ENCODE measurements around the gene KCNJ6.

The KCNJ6 gene

DNA sequence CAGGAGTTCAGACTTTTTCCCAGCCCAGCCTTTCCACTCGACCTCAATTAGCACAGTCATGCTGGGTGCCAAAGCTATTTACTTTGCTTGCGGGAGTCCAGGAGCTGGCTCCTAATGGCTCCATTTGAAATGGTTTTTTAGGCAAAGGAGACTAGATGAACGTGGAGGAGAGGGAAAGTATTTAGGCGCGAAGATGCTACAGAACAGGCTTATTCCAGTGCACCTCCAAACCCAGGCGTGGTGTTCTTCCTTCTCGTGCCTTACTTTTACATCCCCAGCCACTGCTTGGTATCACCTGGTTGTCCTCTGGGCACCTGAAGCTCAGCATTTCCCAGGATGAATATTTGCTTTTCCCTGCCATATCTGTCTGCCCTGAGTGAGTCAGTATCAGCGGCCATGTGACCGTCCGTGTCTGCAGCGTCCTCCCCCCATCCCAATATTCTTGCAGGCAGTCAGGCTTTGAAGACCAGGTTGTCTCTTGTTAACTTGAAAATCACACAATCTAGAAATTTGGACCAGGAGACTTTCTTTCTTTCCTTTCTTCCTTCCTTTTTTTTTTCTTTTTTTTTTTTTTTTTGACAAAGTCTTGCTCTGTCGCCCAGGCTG lies 351.2 kb downstream of the KCNJ6 start:
- peak in 1 of 2 donors; percentile 9 for DNase-seq (ENCODE audit: low read depth in 2 of 2)
- H3K4me3 ChIP-seq (replicated peaks in 1 of 2; ENCODE audit: low read depth in 2 of 2, low read length in 2 of 2), result no peak overlapping the region

GRCh38 chr21:37564341-37564923 lies 351.8 kb downstream of the KCNJ6 start:
- peak overlapping the region; percentile 53 to 65 for H3K4me3 ChIP-seq (replicated peaks in 1 of 2; ENCODE audit: low read depth in 2 of 2, low read length in 2 of 2)
- peak; percentile 96 to 99 for DNase-seq (ENCODE audit: low read depth in 2 of 2)
- TF ChIP-seq CTCF (IDR thresholded peaks at IDR 0.05; ENCODE audit: low read depth, low read length), result no peak

More for the DNA sequence above, 351.2 kb downstream of the KCNJ6 start:
- TF ChIP-seq CTCF (IDR thresholded peaks at IDR 0.05; ENCODE audit: low read depth, low read length), result no peak

DNA sequence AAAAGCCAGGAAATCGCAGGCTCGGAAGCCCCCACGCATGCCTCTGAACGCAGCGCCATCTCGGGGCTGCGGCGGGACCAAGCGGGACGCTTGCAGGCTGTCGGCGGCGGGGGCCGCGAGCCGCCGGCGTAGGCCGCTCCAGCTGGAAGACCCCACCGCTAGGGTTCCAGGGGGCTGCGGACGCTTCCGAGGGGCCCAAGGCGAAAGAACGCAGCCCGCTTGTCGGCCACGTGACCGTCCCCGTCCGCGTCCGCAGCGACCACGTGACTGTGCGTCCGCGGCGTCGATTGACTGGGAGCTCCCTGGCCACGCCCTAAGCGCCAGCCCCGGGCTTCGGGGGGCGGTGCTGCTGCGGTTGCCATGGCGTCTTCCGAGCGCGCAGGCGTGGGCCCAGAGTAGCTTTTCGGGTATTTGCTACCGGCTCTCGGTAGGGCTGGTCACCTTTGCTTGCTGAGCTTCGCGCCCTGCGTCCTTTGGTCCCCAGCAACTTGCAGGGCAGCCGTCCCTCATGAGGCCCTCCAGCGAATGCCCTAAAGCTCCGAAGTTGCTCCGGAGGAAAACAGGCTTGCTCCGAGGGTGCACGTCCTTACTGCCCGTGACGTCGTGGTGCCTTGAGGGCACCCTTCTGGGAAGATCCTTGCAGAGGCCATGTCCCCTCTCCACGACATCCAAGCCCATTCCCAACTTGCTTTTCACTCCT lies 352.5 kb downstream of the KCNJ6 start:
- peak overlapping the region; percentile 53 to 65 for H3K4me3 ChIP-seq (replicated peaks in 1 of 2; ENCODE audit: low read depth in 2 of 2, low read length in 2 of 2)
- TF ChIP-seq CTCF (IDR thresholded peaks at IDR 0.05; ENCODE audit: low read depth, low read length), result peak; percentile 30
- DNase-seq (ENCODE audit: low read depth in 2 of 2), result peak; percentile 92 to 95

- no peak for TF ChIP-seq CTCF (IDR thresholded peaks at IDR 0.05; ENCODE audit: low read depth, low read length)
- peak overlapping the region; percentile 53 to 65 for H3K4me3 ChIP-seq (replicated peaks in 1 of 2; ENCODE audit: low read depth in 2 of 2, low read length in 2 of 2)
- no peak for DNase-seq (ENCODE audit: low read depth in 2 of 2)
These were observed 353.2 kb downstream of the KCNJ6 start for GRCh38 chr21:37562920-37563640.

DNA sequence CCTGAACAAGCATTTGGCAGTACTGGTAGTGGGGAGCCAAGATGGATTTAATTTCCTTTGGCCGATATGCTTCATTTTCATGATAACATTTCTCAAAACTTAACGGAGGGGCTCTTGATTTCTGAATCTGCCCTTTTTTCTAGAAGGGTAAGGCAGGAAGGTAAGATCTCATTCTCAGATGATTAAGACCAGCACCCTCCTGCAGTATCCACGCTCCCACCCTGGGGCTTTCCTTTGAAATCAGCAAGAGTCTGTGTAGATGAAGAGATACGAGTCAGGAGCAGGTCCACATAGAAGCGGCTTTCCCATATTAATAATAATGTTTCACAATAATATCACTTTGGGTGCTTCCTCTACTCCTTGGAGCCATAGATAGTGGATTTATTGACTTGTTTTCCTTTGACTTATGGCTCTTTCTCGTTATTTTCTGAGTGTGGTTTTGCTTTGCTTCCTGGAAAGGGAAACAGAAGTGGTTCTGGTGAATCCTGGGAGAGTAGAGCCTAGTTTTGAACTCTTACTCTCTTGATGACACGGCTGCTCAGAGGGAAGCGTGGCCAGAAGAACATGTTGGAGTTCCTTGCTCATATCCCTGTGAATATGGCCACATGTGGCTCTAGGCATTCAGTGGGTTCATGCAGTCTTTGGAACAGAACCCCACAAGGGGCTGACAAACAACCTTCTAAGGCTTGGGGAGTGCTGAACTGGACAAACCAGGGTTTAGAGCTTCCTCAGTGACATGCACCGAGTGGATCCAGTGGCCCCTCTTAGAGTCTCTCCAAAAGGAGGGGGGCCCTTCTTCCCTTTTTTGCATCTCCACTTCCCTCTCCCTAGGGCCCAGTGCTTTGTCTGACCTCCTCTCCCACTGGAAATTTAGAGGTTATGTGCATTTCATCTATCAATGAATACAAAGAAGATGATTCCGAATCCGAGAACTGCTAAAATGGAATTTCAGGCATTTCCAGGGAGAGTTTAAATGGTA lies 354.0 kb downstream of the KCNJ6 start:
- no peak overlapping the region for H3K4me3 ChIP-seq (replicated peaks in 1 of 2; ENCODE audit: low read depth in 2 of 2, low read length in 2 of 2)
- no peak for DNase-seq (ENCODE audit: low read depth in 2 of 2)
- TF ChIP-seq CTCF (IDR thresholded peaks at IDR 0.05; ENCODE audit: low read depth, low read length), result no peak

DNA sequence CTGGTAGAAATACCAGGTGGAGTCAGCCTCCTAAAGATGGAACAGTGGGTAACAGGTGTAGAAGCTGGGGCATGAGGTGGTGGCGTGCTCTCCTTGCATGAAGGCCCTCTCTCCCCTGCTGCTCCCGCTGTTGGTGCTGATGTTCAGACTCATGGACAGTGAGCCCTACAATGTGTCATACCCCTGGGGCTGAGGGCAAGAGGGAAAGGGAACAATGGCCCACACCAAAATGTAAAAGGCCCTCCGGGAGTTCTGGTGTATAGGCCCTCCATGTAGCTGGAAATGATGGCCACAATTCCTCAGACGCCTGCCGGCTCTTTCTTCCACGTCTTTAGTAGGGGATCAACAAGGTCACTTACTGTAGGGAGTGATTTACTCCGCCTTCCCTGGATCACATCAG lies 354.8 kb downstream of the KCNJ6 start:
- no peak overlapping the region for H3K4me3 ChIP-seq (replicated peaks in 1 of 2; ENCODE audit: low read depth in 2 of 2, low read length in 2 of 2)
- no peak for DNase-seq (ENCODE audit: low read depth in 2 of 2)
- TF ChIP-seq CTCF (IDR thresholded peaks at IDR 0.05; ENCODE audit: low read depth, low read length), result no peak

Measured in cardiac fibroblast (primary cell).